ENCODE data around the gene GHR. TPM values are rescaled to one million over a fixed set of nuclear protein-coding genes. Genes with fewer than 3 reads are reported as not detected.

GHR gene
- total and polyA plus RNA-seq, 2 of the 8 experiments (the other 6 are each of a cell fraction or from before 2014, with no cell fraction given) = 0.15 to 0.19 TPM

DNA sequence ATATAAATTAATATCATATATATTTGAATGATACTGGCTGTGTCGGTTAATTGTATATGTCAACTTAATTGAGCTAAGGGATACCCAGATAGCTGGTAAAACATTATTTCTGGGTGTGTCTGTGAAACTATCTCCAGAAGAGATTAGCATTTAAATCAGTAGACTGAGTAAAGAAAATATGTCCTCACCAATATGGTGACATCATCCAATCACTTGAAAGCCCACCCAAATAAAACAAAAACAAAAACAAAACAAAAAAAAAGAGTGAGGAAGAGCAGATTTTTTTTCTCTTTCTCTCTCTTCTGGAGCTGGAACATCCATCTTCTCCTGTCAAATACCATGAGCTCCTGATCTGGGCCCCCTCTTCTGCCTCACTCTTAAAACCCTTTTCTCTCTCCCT, 317.7 kb downstream of the GHR start:
- Histone ChIP-seq H3K27ac (ENCODE audit: low read depth, low read length) (no peak overlapping the region), H3K4me3 (ENCODE audit: extremely low read depth in 1 of 4, insufficient read depth in 2 of 4, low read depth in 3 of 4, low read length in 4 of 4) (no peak overlapping the region), H2BK120ac (replicated peaks; ENCODE audit: low read depth, low read length) (no peak overlapping the region), H3K23me2 (ENCODE audit: low read depth, low read length) (no peaks in the 10 kb centered on the region), H3K79me1 (ENCODE audit: low read depth, low read length) (no peaks in the 10 kb centered on the region), H3K9ac (replicated peaks in 1 of 4; ENCODE audit: extremely low read depth in 1 of 4, low read depth in 3 of 4, low read length in 3 of 4) (no peak overlapping the region), H2BK20ac (ENCODE audit: low read length) (no peak overlapping the region), H3K27me3 (replicated peaks in 1 of 4; ENCODE audit: control insufficient read depth in 3 of 4, extremely low read depth in 1 of 4, insufficient read depth in 3 of 4, low read length in 3 of 4) (no peaks in the 10 kb centered on the region), H3K79me2 (ENCODE audit: control insufficient read depth in 1 of 2, insufficient read depth in 2 of 2, low read length in 2 of 2) (no peaks in the 10 kb centered on the region), H4K91ac (replicated peaks; ENCODE audit: insufficient read length, low read length) (no peak overlapping the region), H2AK5ac (ENCODE audit: low read depth, low read length) (no peak overlapping the region), H3K23ac (ENCODE audit: insufficient read length) (no peak overlapping the region), H3K4ac (replicated peaks; ENCODE audit: insufficient read length, low read depth, low read length) (no peak overlapping the region), H3K9me3 (ENCODE audit: insufficient read depth in 2 of 2, low read depth in 1 of 2, low read length in 1 of 2) (0 out of 4 replicates have a peak, but pooled peaks cover 2 to 4% of the 10 kb centered on the region in 2 experiments), H3K56ac (replicated peaks; ENCODE audit: insufficient read length, low read depth, low read length) (no peak overlapping the region), H4K8ac (ENCODE audit: extremely low read depth, insufficient read depth, low read length) (no peak overlapping the region), H3K4me1 (replicated peaks in 1 of 4; ENCODE audit: control insufficient read depth in 3 of 4, insufficient read depth in 4 of 4, low read length in 3 of 4) (no peaks in the 10 kb centered on the region), H3K4me2 (ENCODE audit: insufficient read depth in 1 of 2, low read depth in 2 of 2, low read length in 2 of 2) (no peak overlapping the region), H3K14ac (ENCODE audit: insufficient read length) (no peak overlapping the region), H3K36me3 (ENCODE audit: control insufficient read depth in 2 of 4, insufficient read depth in 4 of 4, low read length in 3 of 4) (no peaks in the 10 kb centered on the region), H2AFZ (ENCODE audit: low read length) (no peak overlapping the region), H4K5ac (ENCODE audit: insufficient read length, low read depth, low read length) (no peak overlapping the region), H4K20me1 (replicated peaks in 1 of 2; ENCODE audit: control insufficient read depth in 1 of 2, insufficient read depth in 2 of 2, low read length in 2 of 2) (no peaks in the 10 kb centered on the region), H3K18ac (ENCODE audit: extremely low read depth, low read length) (no peak overlapping the region), H2BK12ac (ENCODE audit: low read depth, low read length) (no peak overlapping the region), H2BK15ac (ENCODE audit: low read length) (no peak overlapping the region), H2BK5ac (ENCODE audit: low read depth, low read length) (no peak overlapping the region)
- DNase-seq (ENCODE audit: low read depth in 1 of 2, low spot score in 2 of 2) (no peak), FAIRE-seq (no peak)
- POLR2A ChIA-PET (ENCODE audit: partially characterized antibody) = no interaction called here
- CTCF ChIA-PET (ENCODE audit: partially characterized antibody) = interaction anchor here (0.7 to 1.4 kb wide), 3 partner anchors 14 to 130 kb away, joined by 3 to 4 read pairs (median 3); no protein-coding TSS in a partner anchor
- TF ChIP-seq SP2 (IDR thresholded peaks at IDR 0.05; ENCODE audit: low read length) = no peak
- TF ChIP-seq EP300 (IDR thresholded peaks at IDR 0.05; ENCODE audit: borderline replicate concordance in 1 of 2, low read depth in 2 of 2, low read length in 2 of 2) = no peak
- no peak for TF ChIP-seq RNF2 (IDR thresholded peaks at IDR 0.05; ENCODE audit: borderline replicate concordance, low read depth, low read length, missing control alignments, poor library complexity, severe bottlenecking)
- TF ChIP-seq POLR2A (IDR thresholded peaks at IDR 0.05; ENCODE audit: control extremely low read depth in 1 of 2, low read depth in 2 of 2, low read length in 2 of 2) = no peak
- no peak for TF ChIP-seq SRF (IDR thresholded peaks at IDR 0.05; ENCODE audit: low read depth, low read length)
- TF ChIP-seq MAFK (IDR thresholded peaks at IDR 0.05; ENCODE audit: low read depth, low read length) = no peak
- TF ChIP-seq ZNF274 (IDR thresholded peaks at IDR 0.05; ENCODE audit: borderline replicate concordance, extremely low read depth, low read length) = no peak
- no peak for TF ChIP-seq POU5F1 (IDR thresholded peaks at IDR 0.05; ENCODE audit: low read depth, low read length)
- TF ChIP-seq CHD1 (IDR thresholded peaks at IDR 0.05; ENCODE audit: low read depth, low read length) = no peak
- no peak for TF ChIP-seq TCF12 (IDR thresholded peaks at IDR 0.05; ENCODE audit: low read depth, low read length)
- no peak for TF ChIP-seq HDAC6 (IDR thresholded peaks at IDR 0.05; ENCODE audit: low read depth, low read length)
- WGBS, 2 experiments (ENCODE audit: extremely low coverage in 1 of 2, insufficient coverage in 1 of 2, insufficient read length in 1 of 2, insufficient replicate concordance in 2 of 2, low coverage in 1 of 2, low lambda C conversion rate in 2 of 2, missing lambda C conversion rate in 1 of 2) = 86% methylated on average over 1 of the region's 1 CpG; no CpG with 5 or more reads in 1 of the 2 experiments

Measured in H1 (cell line).